Measurements from ENCODE around the gene DAND5.

GRCh38 chr19:12953799-12954611 is 15.4 kb upstream of the DAND5 start:
- TF ChIP-seq CTCF (conservative IDR thresholded peaks at IDR 0.05; ENCODE audit: low read length) (no peak), EZH2phosphoT487 (IDR thresholded peaks at IDR 0.05; ENCODE audit: borderline replicate concordance) (no peak)
